Measurements from ENCODE around the gene PHC2. TPM values are rescaled to one million over a fixed set of nuclear protein-coding genes. Genes with fewer than 3 reads are reported as not detected.

Gene PHC2
- total RNA-seq, 1 experiment from 2014 or later, result 9.4 TPM

GRCh38 chr1:33343539-33343938 lies 87.4 kb downstream of the PHC2 start:
- Histone ChIP-seq H3K79me1 (ENCODE audit: insufficient read depth, low read depth, low read length, poor library complexity, severe bottlenecking) (no peaks in the 10 kb centered on the region), H3K56ac (ENCODE audit: insufficient read length, low read depth, low read length) (no peak overlapping the region), H4K20me1 (ENCODE audit: control insufficient read depth, insufficient read depth, insufficient read length) (no peaks in the 10 kb centered on the region), H3T11ph (ENCODE audit: low read length) (no peak overlapping the region), H3K23ac (ENCODE audit: insufficient read length, low read depth, low read length) (no peak overlapping the region), H4K5ac (ENCODE audit: insufficient read length, low read depth, low read length) (no peak overlapping the region), H3K4me2 (ENCODE audit: insufficient read depth, insufficient read length, low read length) (no peak overlapping the region), H3K23me2 (ENCODE audit: insufficient read length, low read depth, low read length, poor library complexity, severe bottlenecking) (no peaks in the 10 kb centered on the region), H2AFZ (ENCODE audit: low read length) (no peak overlapping the region), H4K91ac (ENCODE audit: insufficient read length, low read depth, low read length) (no peak overlapping the region), H3K27ac (ENCODE audit: insufficient read length, low read depth, low read length) (no peak overlapping the region), H2BK12ac (ENCODE audit: insufficient read length, low read depth, low read length) (no peak overlapping the region), H3K14ac (ENCODE audit: insufficient read depth, low read length) (no peak overlapping the region), H2BK5ac (ENCODE audit: insufficient read length, low read length) (no peak overlapping the region), H2AK5ac (ENCODE audit: insufficient read length, low read length) (no peak overlapping the region), H3K4ac (ENCODE audit: low read depth, low read length) (no peak overlapping the region), H3K18ac (ENCODE audit: insufficient read length, low read depth, low read length) (no peak overlapping the region), H3K9me3 (ENCODE audit: control insufficient read depth, low read depth, low read length) (no peaks in the 10 kb centered on the region), H2BK15ac (ENCODE audit: low read depth, low read length) (no peak overlapping the region), H3K27me3 (ENCODE audit: insufficient read depth, low read length) (peaks cover 11% of the 10 kb centered on the region; the same call in 1 of the 2 replicates), H2BK120ac (ENCODE audit: low read depth, low read length, poor library complexity, severe bottlenecking) (no peak overlapping the region), H3K79me2 (ENCODE audit: insufficient read depth, low read length) (no peaks in the 10 kb centered on the region), H4K8ac (replicated peaks; ENCODE audit: insufficient read length, low read depth, low read length) (no peak overlapping the region), H3K9ac (ENCODE audit: extremely low read depth, insufficient read length, low read length) (no peak overlapping the region), H3K4me1 (ENCODE audit: insufficient read depth, low read length) (peaks cover 10% of the 10 kb centered on the region), H2BK20ac (ENCODE audit: low read depth, low read length, poor library complexity, severe bottlenecking) (no peak overlapping the region)
- no peaks in the 10 kb centered on the region for H3K36me3 Mint-ChIP-seq (ENCODE audit: insufficient read depth in 1 of 3, low read depth in 3 of 3)
- H3K27me3 Mint-ChIP-seq (ENCODE audit: low read depth), result peaks cover 51% of the 10 kb centered on the region
- WGBS (ENCODE audit: extremely low coverage, insufficient read length, low lambda C conversion rate), result no CpG with 5 or more reads among the region's 5 CpGs
- no peak for DNase-seq
- no peak overlapping the region for H3K27ac Mint-ChIP-seq
- peaks cover 68 to 82% of the 10 kb centered on the region in 2 experiments for H3K4me1 Mint-ChIP-seq
- no peaks in the 10 kb centered on the region; a peak in 1 of 5 replicates for H3K9me3 Mint-ChIP-seq
- TF ChIP-seq, protein P1, sequence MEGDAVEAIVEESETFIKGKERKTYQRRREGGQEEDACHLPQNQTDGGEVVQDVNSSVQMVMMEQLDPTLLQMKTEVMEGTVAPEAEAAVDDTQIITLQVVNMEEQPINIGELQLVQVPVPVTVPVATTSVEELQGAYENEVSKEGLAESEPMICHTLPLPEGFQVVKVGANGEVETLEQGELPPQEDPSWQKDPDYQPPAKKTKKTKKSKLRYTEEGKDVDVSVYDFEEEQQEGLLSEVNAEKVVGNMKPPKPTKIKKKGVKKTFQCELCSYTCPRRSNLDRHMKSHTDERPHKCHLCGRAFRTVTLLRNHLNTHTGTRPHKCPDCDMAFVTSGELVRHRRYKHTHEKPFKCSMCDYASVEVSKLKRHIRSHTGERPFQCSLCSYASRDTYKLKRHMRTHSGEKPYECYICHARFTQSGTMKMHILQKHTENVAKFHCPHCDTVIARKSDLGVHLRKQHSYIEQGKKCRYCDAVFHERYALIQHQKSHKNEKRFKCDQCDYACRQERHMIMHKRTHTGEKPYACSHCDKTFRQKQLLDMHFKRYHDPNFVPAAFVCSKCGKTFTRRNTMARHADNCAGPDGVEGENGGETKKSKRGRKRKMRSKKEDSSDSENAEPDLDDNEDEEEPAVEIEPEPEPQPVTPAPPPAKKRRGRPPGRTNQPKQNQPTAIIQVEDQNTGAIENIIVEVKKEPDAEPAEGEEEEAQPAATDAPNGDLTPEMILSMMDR (conservative IDR thresholded peaks at IDR 0.05), result no peak
- H3K4me3 Mint-ChIP-seq, result no peak overlapping the region; a peak in 1 of 5 replicates

Measured in H9 (cell line).